Activated CD4-positive, alpha-beta T cell treated with anti-CD3 and anti-CD28 coated beads for 36 hours (primary cell): ENCODE results near the gene RPL37. TPM values are rescaled to one million over a fixed set of nuclear protein-coding genes. Genes with fewer than 3 reads are reported as not detected.
"Not testable (repeated sequence)": the region's sequence is repeated elsewhere in the genome, so short reads cannot be mapped to it uniquely, and the experiment has no call there.

Source experiments
- ATAC-seq: fragments of 200-7000 bp; cut with Tn5 transposase; one replicate; pipeline ENCODE4 v1.10.0; 2021; ENCODE audit warnings: mild to moderate bottlenecking, moderate library complexity
- CTCF ChIA-PET: fragments of 350-600 bp; sonication (Branson Sonifier 250); formaldehyde crosslinking; loops from one replicate; lab custom pipeline; 2021; ENCODE audit warnings: antibody characterized with exemption; lab: Charles Lee
- POLR2A ChIA-PET: fragments of 350-600 bp; sonication (Branson Sonifier 250); formaldehyde crosslinking; loops from one replicate; lab custom pipeline; 2021; ENCODE audit warnings: antibody characterized with exemption, inconsistent platforms; lab: Charles Lee
- DNase-seq: peaks from one replicate; pipeline ENCODE4 v3.0.0-alpha.2; 2020
- H3K27ac Mint-ChIP-seq: one replicate; pipeline ENCODE4 v1.8.0; 2021; ENCODE audit warnings: mixed read lengths
- H3K27me3 Mint-ChIP-seq: one replicate; pipeline ENCODE4 v1.8.0; 2021; ENCODE audit warnings: mixed read lengths
- H3K36me3 Mint-ChIP-seq: one replicate; pipeline ENCODE4 v1.8.0; 2021; ENCODE audit warnings: low read depth, mixed read lengths
- H3K4me1 Mint-ChIP-seq: one replicate; pipeline ENCODE4 v1.8.0; 2021; ENCODE audit warnings: mixed read lengths
- H3K4me3 Mint-ChIP-seq: one replicate; pipeline ENCODE4 v1.8.0; 2021; ENCODE audit warnings: mild to moderate bottlenecking, moderate library complexity, mixed read lengths
- H3K9me3 Mint-ChIP-seq: one replicate; pipeline ENCODE4 v1.8.0; 2021; ENCODE audit warnings: low read depth, mixed read lengths
- intact Hi-C, 2 experiments: fragments of 100-400 bp; cut with DNase I in 1 of 2; cut with micrococcal nuclease in 1 of 2; formaldehyde crosslinking; loops; one replicate each; pipeline versions ENCODE4 v1.14.2 to v1.15.1; 2022 to 2024; cut with DNase I, micrococcal nuclease
- total RNA-seq, 2 experiments: library from RNA; stranded (reverse); gene quantifications; one replicate each; pipeline ENCODE4 v1.2.3, GENCODE V29; 2021

RPL37 gene
- total RNA-seq, 2 experiments from 2014 or later: 1,915 to 1,951 TPM

GRCh38 chr5:40796487-40796889 is 38.5 kb downstream of the RPL37 start:
- H3K27me3 Mint-ChIP-seq: peaks cover 2% of the 10 kb centered on the region
- ChIA-PET CTCF (interaction anchor here (0.5 to 1.1 kb wide), 4 partner anchors 10 to 65 kb away, joined by 3 to 5 read pairs (median 3); no protein-coding TSS in a partner anchor), POLR2A (no interaction called here)
- no peaks in the 10 kb centered on the region for H3K9me3 Mint-ChIP-seq
- no peak for ATAC-seq
- peak overlapping the region; percentile 69 for H3K27ac Mint-ChIP-seq
- peak overlapping the region; percentile 82 for H3K4me3 Mint-ChIP-seq
- H3K4me1 Mint-ChIP-seq: peaks cover 45% of the 10 kb centered on the region
- DNase-seq: no peak
- peaks cover 24% of the 10 kb centered on the region for H3K36me3 Mint-ChIP-seq
- intact Hi-C loops: no loop called here

GRCh38 chr5:40794877-40795276 is 40.1 kb downstream of the RPL37 start:
- H3K27ac Mint-ChIP-seq, H3K4me3 Mint-ChIP-seq, DNase-seq, H3K9me3 Mint-ChIP-seq, H3K27me3 Mint-ChIP-seq, CTCF ChIA-PET, intact Hi-C loops, ATAC-seq: not testable (repeated sequence)
- POLR2A ChIA-PET: interaction anchor here (0.6 kb wide), 1 partner anchor 24 kb away, joined by 3 read pairs; no protein-coding TSS in a partner anchor
- H3K4me1 Mint-ChIP-seq: peaks cover 60% of the 10 kb centered on the region
- peaks cover 26% of the 10 kb centered on the region for H3K36me3 Mint-ChIP-seq

GRCh38 chr5:40794340-40794739 is 40.7 kb downstream of the RPL37 start:
- peaks cover 27% of the 10 kb centered on the region for H3K36me3 Mint-ChIP-seq
- CTCF ChIA-PET: interaction anchor here (0.6 kb wide), 1 partner anchor 18 kb away, joined by 3 read pairs; no protein-coding TSS in a partner anchor
- H3K4me1 Mint-ChIP-seq: peaks cover 62% of the 10 kb centered on the region
- H3K27ac Mint-ChIP-seq, intact Hi-C loops, H3K9me3 Mint-ChIP-seq, H3K27me3 Mint-ChIP-seq, H3K4me3 Mint-ChIP-seq, DNase-seq, ATAC-seq: not testable (repeated sequence)
- POLR2A ChIA-PET: interaction anchor here (0.6 kb wide), 1 partner anchor 23 kb away, joined by 3 read pairs; no protein-coding TSS in a partner anchor

GRCh38 chr5:40792691-40793090 is 42.3 kb downstream of the RPL37 start:
- peaks cover 43% of the 10 kb centered on the region for H3K36me3 Mint-ChIP-seq
- CTCF ChIA-PET: not testable (repeated sequence)

GRCh38 chr5:40791715-40792139 is 43.3 kb downstream of the RPL37 start:
- no peak for DNase-seq
- Mint-ChIP-seq H3K4me1 (peaks cover 68% of the 10 kb centered on the region), H3K27me3 (no peaks in the 10 kb centered on the region), H3K4me3 (no peak overlapping the region), H3K36me3 (peaks cover 47% of the 10 kb centered on the region), H3K27ac (no peak overlapping the region), H3K9me3 (peaks cover 8% of the 10 kb centered on the region)
- intact Hi-C loops: no loop called here
- no peak for ATAC-seq
- ChIA-PET CTCF (interaction anchor here (1.1 to 1.2 kb wide), 2 partner anchors 12 to 40 kb away, joined by 3 to 4 read pairs; no protein-coding TSS in a partner anchor), POLR2A (no interaction called here)

More at GRCh38 chr5:40792691-40793090, 42.3 kb downstream of the RPL37 start:
- H3K27ac Mint-ChIP-seq, H3K9me3 Mint-ChIP-seq, intact Hi-C loops, H3K27me3 Mint-ChIP-seq, DNase-seq, ATAC-seq, H3K4me3 Mint-ChIP-seq: not testable (repeated sequence)
- H3K4me1 Mint-ChIP-seq: peaks cover 68% of the 10 kb centered on the region
- POLR2A ChIA-PET: interaction anchor here (0.7 kb wide), 1 partner anchor 36 kb away, joined by 3 read pairs; no protein-coding TSS in a partner anchor

- POLR2A ChIA-PET: no interaction called here
- no peak for ATAC-seq
- CTCF ChIA-PET: interaction anchor here (1.1 to 1.2 kb wide), 2 partner anchors 11 to 41 kb away, joined by 3 to 4 read pairs; no protein-coding TSS in a partner anchor
- peaks cover 8% of the 10 kb centered on the region for H3K9me3 Mint-ChIP-seq
- intact Hi-C loops: no loop called here
- no peak for DNase-seq
- no peak overlapping the region for H3K4me3 Mint-ChIP-seq
- H3K4me1 Mint-ChIP-seq: peaks cover 67% of the 10 kb centered on the region
- no peak overlapping the region for H3K27ac Mint-ChIP-seq
- H3K36me3 Mint-ChIP-seq: peaks cover 49% of the 10 kb centered on the region
- H3K27me3 Mint-ChIP-seq: no peaks in the 10 kb centered on the region
Observed at GRCh38 chr5:40790947-40791593, 44.0 kb downstream of the RPL37 start.

- Mint-ChIP-seq H3K4me1 (peaks cover 61% of the 10 kb centered on the region), H3K36me3 (peaks cover 33% of the 10 kb centered on the region)
- POLR2A ChIA-PET: interaction anchor here (0.6 kb wide), 1 partner anchor 40 kb away, joined by 3 read pairs; no protein-coding TSS in a partner anchor
- ATAC-seq, intact Hi-C loops, H3K9me3 Mint-ChIP-seq, H3K27ac Mint-ChIP-seq, DNase-seq, H3K4me3 Mint-ChIP-seq, H3K27me3 Mint-ChIP-seq, CTCF ChIA-PET: not testable (repeated sequence)
Observed at GRCh38 chr5:40788941-40789340, 46.1 kb downstream of the RPL37 start.

- DNase-seq (no peak), ATAC-seq (no peak)
- POLR2A ChIA-PET: no interaction called here
- no peaks in the 10 kb centered on the region for H3K27me3 Mint-ChIP-seq
- no peak overlapping the region for H3K27ac Mint-ChIP-seq
- no peak overlapping the region for H3K4me3 Mint-ChIP-seq
- H3K4me1 Mint-ChIP-seq: peaks cover 55% of the 10 kb centered on the region
- H3K36me3 Mint-ChIP-seq: peaks cover 30% of the 10 kb centered on the region
- intact Hi-C loops: no loop called here
- CTCF ChIA-PET: interaction anchor here (1.1 to 1.3 kb wide), 2 partner anchors 12 to 45 kb away, joined by 3 to 4 read pairs; no protein-coding TSS in a partner anchor
- H3K9me3 Mint-ChIP-seq: peaks cover 8% of the 10 kb centered on the region
Observed at GRCh38 chr5:40787986-40788385, 47.0 kb downstream of the RPL37 start.

GRCh38 chr5:40786664-40787063 is 48.4 kb downstream of the RPL37 start:
- H3K4me3 Mint-ChIP-seq, POLR2A ChIA-PET, intact Hi-C loops, DNase-seq, ATAC-seq, H3K9me3 Mint-ChIP-seq, H3K27me3 Mint-ChIP-seq, H3K27ac Mint-ChIP-seq: not testable (repeated sequence)
- CTCF ChIA-PET: interaction anchor here (0.9 kb wide), 1 partner anchor 10 kb away, joined by 3 read pairs; no protein-coding TSS in a partner anchor
- Mint-ChIP-seq H3K36me3 (peaks cover 30% of the 10 kb centered on the region), H3K4me1 (peaks cover 57% of the 10 kb centered on the region)

- ChIA-PET CTCF (interaction anchor here (1.3 kb wide), 1 partner anchor 15 kb away, joined by 4 read pairs; no protein-coding TSS in a partner anchor), POLR2A (no interaction called here)
- Mint-ChIP-seq H3K36me3 (peaks cover 30% of the 10 kb centered on the region), H3K4me1 (peaks cover 49% of the 10 kb centered on the region), H3K9me3 (peaks cover 8% of the 10 kb centered on the region), H3K4me3 (no peak overlapping the region), H3K27ac (no peak overlapping the region), H3K27me3 (no peaks in the 10 kb centered on the region)
- intact Hi-C loops: no loop called here
- ATAC-seq (no peak), DNase-seq (no peak)
Observed at GRCh38 chr5:40784916-40785315, 50.1 kb downstream of the RPL37 start.

- Mint-ChIP-seq H3K9me3 (peaks cover 8% of the 10 kb centered on the region), H3K27ac (no peak overlapping the region), H3K36me3 (peaks cover 30% of the 10 kb centered on the region), H3K27me3 (no peaks in the 10 kb centered on the region), H3K4me3 (no peak overlapping the region), H3K4me1 (peaks cover 49% of the 10 kb centered on the region)
- CTCF ChIA-PET: interaction anchor here (0.7 to 1.3 kb wide), 2 partner anchors 14 to 82 kb away, joined by 4 read pairs; no protein-coding TSS in a partner anchor
- DNase-seq (no peak), ATAC-seq (no peak)
- POLR2A ChIA-PET: no interaction called here
- intact Hi-C loops: no loop called here
Observed at GRCh38 chr5:40784027-40784653, 50.9 kb downstream of the RPL37 start.
